GM18868 (cell line): ENCODE measurements around the gene SPACA4.
A peak's percentile ranks its signal among the peaks of the same experiment; 100 is the strongest.

ENCODE experiments used
- ATAC-seq: cut with Tn5 transposase; IDR thresholded peaks from one replicate; pipeline ENCODE4 v1.9.1; 2021; ENCODE audit warnings: mild to moderate bottlenecking, moderate library complexity; ENCODE audit not compliant: unreplicated experiment

The SPACA4 gene

DNA sequence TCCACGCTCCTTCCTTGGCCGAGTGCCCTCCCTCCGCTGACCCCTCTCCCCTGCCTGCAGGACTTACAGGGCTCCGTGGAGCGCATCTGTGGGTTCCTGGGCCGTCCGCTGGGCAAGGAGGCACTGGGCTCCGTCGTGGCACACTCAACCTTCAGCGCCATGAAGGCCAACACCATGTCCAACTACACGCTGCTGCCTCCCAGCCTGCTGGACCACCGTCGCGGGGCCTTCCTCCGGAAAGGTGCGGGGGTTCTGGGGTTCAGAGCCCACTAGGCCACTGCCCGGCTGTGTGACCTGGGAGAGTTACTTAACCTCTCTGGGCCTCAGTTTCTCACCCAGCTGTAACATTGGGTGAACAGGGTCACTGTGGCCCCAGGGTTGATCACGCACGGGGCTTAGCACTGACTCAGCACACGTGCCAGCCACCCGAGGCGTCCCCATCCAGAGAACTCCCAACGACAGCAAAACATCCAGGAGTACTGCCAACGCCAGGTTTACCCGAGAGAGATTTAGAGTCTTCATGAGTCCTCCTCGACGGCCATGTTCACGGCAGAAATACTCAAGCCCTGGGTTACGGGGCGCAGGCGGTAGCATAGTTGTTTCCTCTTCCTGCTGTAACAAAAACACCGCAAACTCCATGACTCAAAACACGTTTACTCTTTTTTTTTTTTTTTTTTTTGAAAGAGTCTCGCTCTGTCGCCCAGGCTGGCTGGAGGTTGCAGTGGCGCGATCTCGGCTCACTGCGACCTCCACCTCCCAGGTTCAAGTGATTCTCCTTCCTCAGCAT lies 9.7 kb upstream of the SPACA4 start:
- no peak for ATAC-seq

DNA sequence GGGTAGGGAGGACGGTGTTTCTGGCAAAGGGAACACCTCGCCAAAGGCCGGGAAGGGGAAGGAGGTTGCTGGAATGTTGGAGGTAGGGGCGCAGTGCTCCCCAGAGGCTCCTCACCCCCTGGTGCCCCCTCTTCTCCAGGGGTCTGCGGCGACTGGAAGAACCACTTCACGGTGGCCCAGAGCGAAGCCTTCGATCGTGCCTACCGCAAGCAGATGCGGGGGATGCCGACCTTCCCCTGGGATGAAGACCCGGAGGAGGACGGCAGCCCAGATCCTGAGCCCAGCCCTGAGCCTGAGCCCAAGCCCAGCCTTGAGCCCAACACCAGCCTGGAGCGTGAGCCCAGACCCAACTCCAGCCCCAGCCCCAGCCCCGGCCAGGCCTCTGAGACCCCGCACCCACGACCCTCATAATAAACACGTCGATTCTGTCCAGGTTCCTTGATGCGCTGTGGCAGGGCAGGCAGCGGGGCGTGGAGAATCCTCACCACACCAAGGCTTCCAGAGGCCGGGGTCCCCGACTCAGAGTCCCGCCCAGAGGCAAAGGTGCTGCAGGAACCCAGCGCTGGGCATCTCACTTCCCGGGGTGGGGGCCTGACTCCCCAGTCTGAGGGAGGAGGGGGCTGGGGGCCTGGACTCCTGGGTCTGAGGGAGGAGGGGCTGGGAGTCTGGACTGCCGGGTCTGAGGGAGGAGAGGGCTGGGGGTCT lies 7.4 kb upstream of the SPACA4 start:
- ATAC-seq = no peak

DNA sequence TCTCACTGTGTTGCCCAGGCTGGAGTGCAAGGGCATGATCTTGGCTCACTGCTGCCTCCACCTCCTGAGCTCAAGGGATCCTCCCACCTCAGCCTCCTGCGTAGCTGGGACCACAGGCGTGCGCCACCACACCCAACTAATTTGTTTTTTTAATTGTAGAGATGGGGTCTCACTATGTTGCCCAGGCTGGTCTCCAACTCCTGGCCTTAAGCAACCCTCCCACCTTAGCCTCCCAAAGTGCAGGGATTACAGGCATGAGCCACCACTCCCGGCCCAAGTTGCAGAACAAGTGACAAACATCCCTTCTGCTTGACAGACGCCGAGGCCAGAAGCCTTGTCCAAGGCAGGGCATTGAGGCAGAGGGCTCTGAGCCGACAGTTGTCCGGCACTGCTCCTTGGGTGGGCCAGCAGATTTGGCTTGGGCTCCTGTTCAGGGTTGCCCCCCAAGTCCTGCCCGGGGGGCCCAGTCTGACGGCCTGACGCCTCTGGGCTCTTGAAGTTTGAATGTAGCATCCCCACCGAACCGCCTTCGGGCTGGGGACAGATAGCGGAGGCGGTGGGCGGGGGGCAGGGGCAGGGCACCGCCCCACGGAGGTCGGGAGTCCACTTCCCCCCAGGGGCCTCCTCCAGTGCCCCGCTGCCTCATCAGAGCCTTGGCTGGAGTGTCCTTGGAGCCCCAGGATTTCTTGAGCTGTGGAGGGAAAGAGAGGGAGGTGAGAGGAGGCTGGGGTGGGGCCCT lies 5.7 kb upstream of the SPACA4 start:
- ATAC-seq = no peak

DNA sequence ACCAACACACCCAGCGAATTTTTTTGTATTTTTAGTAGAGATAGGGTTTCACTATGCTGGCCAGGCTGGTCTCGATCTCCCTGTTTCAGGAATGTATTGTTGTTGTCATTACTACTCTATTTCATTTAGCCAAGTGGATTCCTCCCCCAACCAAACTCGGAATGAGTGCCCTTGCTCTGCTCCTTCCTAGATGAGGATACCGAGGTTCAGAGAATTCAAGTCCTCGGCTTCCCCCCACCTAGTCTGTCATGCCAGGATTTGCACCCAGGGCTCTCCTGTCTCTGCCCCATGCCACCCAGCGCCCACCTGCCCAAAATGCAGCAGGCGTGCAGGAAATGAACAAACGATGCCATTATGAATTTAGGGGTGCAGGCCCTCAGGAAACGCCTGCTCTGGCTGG lies 3.5 kb upstream of the SPACA4 start:
- ATAC-seq = no peak

DNA sequence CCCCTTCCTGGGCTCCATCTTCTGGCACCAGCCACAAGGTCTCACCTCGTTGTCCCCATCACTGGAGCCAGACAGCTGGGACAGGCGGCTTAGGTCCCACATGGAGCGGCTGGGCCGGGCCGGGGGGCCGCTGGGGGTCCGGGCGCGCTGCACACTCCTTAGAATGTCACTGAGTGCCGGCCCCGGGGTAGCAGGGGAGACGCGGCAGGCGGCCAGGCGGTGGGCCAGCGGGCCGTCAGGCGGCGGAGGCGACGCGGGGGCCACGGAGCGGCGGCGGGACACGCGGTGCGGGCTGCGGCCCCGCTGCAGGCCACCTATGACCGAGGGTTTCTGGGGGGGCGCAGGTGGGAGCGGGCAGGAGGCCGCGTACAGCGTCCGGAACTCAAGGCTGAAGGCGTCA lies 3.1 kb upstream of the SPACA4 start:
- ATAC-seq = no peak

DNA sequence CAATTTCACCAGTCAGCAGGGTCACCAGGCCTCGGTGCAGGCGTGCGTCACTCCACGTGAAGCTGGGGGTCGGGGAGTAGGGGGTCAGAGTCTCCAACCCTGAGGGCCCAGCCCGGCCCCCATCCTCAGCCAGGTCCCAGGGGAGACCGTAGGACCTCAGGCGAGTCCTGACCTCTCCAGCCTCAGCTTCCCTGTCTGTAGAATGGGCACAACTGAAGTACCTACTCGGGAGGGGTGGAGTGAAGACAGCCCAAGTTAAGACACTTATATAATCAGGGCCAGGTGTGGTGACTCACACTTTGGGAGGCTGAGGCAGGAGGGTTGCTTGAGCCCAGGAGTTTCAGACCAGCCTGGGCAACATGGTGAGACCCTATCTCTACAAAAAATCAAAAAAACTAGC lies 2.7 kb upstream of the SPACA4 start:
- ATAC-seq = no peak

DNA sequence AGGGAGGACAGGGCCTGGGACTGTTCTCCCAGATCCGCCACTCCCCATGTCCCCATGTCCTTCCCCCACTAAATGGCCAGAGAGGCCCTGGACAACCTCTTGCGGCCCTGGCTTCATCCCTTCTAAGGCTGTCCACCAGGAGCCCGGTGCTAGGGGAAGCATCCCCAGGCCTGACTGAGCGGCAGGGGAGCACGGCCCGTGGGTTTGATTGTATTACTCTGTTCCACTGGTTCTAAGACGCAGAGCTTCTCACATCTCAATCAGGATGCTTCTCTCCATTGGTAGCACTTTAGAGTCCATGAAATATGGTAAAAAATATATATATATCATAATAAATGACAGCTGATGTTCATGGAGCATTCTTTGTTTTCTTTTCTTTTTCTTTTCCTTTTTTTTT lies 815 bp downstream of the SPACA4 start:
- ATAC-seq = no peak

DNA sequence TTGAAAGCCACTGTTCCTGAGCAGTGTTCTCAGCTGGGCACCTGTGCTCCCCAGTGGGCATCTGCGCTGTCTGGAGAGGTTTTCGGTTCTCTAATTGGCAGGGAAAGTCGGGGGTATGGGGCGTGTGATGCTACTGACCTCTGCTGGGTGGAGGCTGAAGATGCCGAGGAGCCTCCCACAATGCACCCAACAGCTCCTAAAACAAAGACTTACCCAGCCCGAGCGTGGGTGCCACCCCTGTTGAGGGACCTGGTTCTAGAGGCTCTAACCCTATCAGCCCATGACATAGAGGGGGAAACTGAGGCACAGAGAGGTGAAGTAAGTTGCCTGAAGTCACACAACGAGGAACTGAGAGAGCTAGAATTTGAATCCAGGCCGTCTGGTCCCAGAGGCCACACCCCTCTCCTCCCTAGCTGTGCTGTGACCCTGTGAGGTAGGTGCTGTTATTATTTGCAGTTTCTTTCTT lies 2.3 kb downstream of the SPACA4 start:
- ATAC-seq = peak; percentile 39

DNA sequence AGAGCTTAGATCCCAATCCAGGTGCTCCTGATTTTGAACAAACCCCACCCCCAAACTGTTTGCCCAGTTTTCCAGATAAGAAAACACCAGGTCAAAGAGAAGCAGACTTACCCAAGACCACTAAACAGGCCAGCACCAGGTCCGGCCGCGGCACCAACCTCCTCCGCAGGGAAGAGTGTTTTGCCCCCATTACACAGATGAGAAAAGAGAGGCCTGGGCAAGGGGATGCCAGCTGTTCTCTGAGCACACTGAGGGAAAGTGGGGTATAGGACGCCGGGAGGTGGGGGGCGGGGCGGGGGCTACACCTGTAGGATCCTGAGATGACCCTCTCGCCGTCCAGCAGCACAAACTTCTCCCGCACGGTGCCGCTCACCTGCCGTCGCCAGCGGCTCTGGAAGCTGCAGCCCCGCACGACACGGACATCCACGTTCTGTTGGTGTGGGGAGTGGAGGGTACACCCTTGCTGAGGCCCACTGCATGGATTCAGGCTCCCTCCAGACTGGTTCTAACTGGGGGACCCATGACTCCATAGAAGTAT lies 3.1 kb downstream of the SPACA4 start:
- no peak for ATAC-seq

DNA sequence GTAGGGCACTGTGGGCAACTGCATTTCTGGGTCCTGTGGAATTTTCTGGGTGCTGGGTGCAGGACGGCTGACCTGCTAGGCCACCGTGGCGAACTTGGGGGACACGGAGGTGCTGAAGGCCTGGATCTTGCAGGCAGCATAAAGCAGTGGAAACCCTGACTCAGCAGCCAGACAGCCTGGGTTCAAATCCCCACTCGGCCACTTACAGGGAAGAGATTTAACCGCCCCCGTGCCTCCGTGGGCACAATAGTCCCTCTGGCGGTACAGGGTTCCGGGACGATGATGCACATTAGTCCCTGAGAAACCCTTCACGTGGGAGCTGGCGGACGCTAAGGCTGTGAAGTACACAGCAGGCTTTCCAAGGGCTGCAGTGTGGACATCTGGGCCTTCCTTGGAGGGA lies 5.3 kb downstream of the SPACA4 start:
- ATAC-seq = no peak

DNA sequence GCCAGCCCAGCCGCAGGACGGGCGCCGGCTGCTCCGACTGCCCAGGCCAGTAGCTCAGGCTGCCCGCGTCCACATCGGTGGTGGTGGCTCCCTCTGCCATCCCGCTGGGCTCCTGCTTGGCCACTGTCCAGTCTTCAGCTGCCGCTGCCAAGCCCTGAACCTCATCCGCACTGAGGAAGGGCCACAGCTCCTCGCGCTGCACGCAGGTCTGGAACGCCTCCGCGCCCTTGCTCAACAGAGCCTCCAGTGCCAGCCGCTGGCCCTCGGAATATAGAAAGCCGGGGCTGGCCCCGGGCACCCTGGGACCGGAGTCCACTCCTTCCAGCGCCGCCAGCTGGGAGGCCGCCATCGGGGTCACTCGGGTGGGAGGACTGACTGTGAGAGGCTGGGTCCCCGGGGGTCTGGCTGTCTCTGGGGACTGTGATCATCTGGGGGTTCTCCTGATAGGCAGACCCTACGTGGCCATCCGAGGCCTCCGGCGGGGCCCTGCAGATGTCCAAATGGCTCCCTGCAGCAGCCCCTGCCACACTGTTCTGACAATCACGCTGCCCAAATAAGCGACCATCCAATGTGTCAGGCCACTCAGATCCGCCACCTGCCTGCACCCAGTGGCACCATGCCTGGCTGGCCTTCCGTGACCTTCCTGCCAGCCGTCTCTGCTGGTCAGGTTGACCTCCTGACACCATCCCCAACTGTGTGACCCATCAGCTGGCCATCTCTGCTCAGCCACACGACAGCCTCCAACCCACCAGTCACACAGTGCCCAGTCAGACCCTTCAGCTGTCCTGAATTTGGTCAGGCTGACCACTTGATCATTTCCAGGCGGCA lies 6.7 kb downstream of the SPACA4 start:
- no peak for ATAC-seq

DNA sequence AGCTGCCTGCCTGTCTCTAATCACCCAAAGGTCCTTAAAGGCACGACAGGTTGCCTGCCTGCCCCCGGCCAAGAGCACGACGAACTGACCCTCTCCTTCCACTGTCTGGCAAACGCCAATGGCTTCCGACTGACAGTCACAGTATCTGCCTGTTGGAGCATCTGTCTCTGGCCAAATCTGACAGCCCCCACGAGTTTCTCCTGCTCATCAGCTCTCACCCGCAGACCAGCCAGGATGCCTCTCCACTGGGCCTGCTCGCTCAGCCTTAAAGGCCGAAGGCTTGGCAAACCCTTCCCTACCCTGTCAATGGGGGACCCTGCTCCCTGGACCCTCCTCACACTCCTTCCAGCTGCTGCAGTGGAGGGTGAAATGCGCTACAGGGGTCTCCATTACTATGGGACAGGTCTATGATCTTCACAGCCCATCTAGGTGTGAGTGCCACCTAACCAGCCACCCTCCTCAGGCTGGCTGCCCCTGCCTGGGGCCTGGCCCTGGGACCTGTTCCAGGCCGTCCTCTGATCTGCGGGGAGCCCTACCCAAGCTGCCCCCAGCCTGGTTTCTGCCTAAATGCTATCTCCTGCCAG lies 7.4 kb downstream of the SPACA4 start:
- ATAC-seq = no peak

DNA sequence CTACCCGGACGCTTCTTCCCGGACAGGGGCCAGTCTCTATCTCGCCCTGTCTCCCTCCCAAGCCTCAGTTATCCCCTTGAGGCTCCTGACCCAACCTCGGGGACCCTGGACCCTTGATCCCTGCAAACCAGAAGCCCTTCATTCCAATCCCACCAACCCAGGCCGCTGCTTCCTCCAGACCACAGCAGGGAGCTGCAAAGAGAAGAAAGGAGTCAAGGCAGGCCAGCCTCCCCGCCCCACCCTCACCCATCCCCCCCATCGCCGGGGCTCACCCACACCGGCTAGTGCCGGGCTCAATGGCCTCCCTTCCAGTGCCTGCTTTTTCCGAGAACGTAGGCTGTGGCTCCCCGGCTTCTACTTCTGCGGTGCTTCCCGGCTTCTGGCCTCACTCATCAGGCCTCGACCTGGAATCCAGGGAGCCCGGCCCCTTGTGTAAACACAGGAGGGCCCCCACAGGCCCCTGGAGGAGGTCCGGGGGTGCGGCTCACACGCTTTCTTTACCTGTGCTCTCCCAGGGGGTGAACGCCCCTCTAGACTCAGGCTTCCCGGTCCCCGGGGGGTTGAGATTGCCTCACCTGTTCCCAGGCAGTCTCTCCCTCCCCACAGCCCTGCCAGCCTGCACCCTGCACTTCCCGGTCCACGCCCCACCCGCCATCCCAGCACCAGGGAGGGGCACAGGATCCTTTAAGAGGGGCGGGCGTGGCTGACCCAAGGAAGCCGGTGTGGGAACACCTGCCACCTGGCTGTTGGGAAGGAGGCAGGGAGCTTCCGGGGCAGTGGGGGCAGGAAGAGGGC lies 8.1 kb downstream of the SPACA4 start, which contains the start of gene FAM83E:
TSS of gene FAM83E (minus strand) at position 641 of the 795 bp plus-strand sequence. CDS start 1,704 bp downstream, outside the sequence.
- ATAC-seq = no peak

DNA sequence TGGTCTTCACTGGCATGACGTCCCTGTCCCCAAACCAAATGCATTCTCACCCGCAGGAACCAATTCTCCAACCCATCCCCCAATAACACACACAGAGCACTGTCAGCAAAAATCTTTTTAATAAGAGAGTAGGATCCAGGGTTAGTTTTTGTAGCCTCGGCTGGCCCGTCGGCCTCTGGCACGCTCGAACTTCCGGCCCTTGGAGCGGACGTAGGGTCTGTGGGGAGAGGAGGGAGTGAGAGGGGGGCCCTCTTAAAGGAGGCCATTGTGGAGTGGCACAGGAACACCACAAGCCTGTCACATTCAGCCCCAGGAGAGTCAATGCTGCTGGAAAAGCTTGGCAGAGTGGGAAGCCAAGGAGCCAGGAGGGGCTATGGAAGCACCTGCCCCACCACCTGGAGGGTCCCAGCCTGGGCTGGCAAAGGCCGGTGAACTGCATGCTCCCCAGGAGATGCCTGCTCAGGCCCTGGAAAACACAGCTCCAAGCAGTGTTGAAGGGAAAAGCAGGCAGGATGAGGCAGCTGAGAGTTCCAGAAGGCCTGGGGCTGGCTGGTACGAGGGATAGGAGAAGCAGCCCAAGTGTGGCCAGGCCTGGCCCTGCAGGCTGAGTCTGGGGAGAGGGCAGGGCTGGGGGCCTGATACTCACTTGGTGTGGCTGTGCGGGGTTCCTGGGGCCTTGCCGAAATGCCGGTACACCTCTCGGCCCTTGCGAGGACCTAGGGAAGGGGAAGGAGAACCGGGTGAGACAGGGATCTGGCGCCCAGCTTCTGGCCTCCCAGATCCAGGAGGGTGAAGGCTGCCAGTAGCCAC lies 8.9 kb downstream of the SPACA4 start:
- no peak for ATAC-seq

DNA sequence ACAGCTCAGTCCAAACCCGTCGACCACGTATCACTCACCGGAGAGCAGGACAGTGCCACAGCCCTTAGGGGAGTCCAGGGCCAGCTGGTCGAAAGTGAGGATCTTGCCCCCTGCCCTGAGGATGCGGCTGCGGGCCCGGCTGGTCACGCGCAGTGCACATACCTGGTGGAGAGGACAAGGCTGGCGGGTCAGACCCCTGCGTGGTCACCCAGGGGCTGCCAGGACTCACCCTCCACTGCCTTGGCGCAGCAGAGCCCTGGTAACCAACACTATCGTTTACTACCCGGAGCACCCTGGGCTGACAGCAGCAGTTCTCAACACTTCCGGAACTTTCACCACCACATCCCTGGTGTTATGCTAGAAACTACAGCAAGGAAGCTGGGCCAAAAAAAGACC lies 9.5 kb downstream of the SPACA4 start:
- no peak for ATAC-seq

DNA sequence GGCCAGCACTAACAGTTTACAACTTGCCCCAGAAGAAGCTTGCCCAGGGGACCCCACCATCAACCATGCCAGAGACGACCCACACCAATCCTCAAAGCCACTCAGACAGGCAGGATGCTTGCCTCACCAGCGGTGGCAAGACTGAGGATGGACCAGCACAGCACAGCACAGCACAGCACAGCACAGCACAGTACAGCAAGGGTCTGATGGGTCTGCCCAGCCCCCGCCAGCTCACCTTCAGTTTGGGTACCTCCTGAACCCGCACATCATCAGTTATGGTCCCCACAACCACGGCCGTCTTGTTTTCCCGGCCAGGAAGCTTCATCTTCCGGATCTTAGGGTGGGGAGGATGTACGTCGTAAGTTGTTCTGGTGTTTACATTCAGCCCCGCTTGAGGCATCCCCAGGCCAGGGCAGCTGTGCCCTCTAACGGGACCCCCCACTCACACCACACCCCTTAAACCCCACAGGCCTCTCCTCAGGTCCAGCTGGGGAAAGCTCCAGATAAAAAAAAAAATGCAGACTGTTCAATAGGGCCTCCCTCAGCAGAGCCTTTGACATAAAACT lies 10.0 kb downstream of the SPACA4 start:
- ATAC-seq = no peak

DNA sequence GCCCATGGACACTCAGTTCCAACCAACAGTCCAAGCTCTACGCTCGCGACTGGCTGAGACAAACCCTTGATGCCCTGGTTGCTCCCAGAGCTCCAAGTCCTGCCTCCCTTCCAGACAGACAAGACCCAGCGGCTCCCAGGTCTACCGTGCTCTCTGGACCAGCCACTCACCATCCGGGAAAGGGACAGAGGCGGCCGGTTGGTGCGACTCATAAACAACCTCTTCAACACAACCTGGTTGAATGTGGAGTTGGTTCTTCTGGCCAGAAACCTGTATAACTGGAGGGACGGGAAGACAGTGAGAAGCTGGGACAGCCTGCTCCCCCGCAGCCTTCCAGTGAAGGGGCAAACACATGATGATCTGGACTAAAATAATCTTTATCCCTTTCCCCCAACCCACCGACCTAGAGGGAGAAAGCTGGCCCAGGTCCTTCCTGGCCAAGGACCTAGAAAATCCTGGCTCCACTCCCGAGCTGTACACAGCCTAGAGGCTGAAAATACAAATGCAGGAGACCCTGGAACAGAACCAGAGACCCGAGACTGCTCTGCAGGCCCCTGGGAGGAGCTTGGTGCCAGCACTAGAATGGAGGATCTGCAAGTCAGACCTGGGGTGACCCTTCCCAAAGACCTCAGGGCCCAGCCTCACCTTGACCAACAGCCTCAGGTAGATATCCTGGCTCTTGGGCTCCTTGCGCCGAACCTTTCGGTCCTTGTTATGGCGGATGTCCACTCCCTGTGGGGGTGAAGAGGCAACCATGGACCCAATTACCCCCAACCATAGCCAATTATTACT lies 10.8 kb downstream of the SPACA4 start:
- ATAC-seq = no peak
